Pancreas (tissue), 10 donors: ENCODE measurements around the gene ANKS1A. TPM values are rescaled to one million over a fixed set of nuclear protein-coding genes. Genes with fewer than 3 reads are reported as not detected.

ENCODE experiments used
- ATAC-seq, 4 donors: fragments of 200-7000 bp; cut with Tn5 transposase; one replicate each; pipeline versions ENCODE4 v1.8.0 to v1.9.1; 2020; ENCODE audit warnings: mild to moderate bottlenecking in 4 of 4, moderate library complexity in 4 of 4
- DNase-seq, 6 donors: peaks; one replicate each; pipeline ENCODE4 v3.0.0-alpha.2; 2020
- FAIRE-seq: peaks from 2 replicates; lab custom pipeline; 2012; peaks lifted over from hg19 to GRCh38; lab: Jason Lieb, UNC
- H3K27ac ChIP-seq, 4 donors: fragments of 200-600 bp; sonication (generic); 1 replicate in 3 of 4; 2 replicates in 1 of 4; pipeline versions ENCODE4 v1.5.0 to v1.8.0; 2020
- H3K27me3 ChIP-seq, 4 donors: fragments of 200-600 bp; one replicate each; pipeline ENCODE4 v1.8.0; 2021
- H3K36me3 ChIP-seq, 3 donors: fragments of 200-600 bp; sonication (generic) in 1 of 3; one replicate each; pipeline versions ENCODE4 v1.5.0 to v1.8.0; 2020 to 2021
- H3K4me1 ChIP-seq, 3 donors: fragments of 200-600 bp; one replicate each; pipeline ENCODE4 v1.8.0; 2021
- H3K4me3 ChIP-seq, 4 donors: fragments of 200-600 bp; sonication (generic) in 2 of 4; one replicate each; pipeline versions ENCODE4 v1.5.0 to v1.8.0; 2020 to 2021
- H3K9me3 ChIP-seq, 4 donors: fragments of 200-600 bp; one replicate each; pipeline ENCODE4 v1.8.0; 2021
- WGBS, 2 donors: extraction: QIAGEN DNeasy Blood & Tissue Kit; methylation state at CpG; one replicate each; pipeline ENCODE4 v1.1.7; 2013; 5-methylcytosine and 5-hydroxymethylcytosine counted together
- intact Hi-C, 3 donors: fragments of 100-400 bp; cut with DNase I; formaldehyde crosslinking; loops; one replicate each; pipeline versions ENCODE4 v1.11.1 to v1.14.2; 2022
- polyA plus RNA-seq, 2 donors: library from polyadenylated mRNA; stranded (reverse); fragments of 200-250 nt; gene quantifications; one replicate each; pipeline ENCODE4 v1.2.3, GENCODE V29; 2013
- total RNA-seq, 6 donors: library from RNA; stranded (reverse); fragmentation: NEBNext Ultra II Directional in 4 of 6; extraction: Animal tissue kit (Norgen Biotek cat#: 25700) in 4 of 6; gene quantifications; one replicate each; pipeline versions ENCODE4 v1.2.1 to v1.2.4, GENCODE V29; 2021 to 2023
- TF ChIP-seq, protein P1 (sequence below), 4 donors: fragments of 200-600 bp; sonication (generic) in 3 of 4; IDR thresholded peaks; one replicate each; pipeline versions ENCODE4 v1.5.0 to v1.8.0; 2021; ENCODE audit warnings: antibody characterized with exemption in 4 of 4
- donor health status: healthy with polysubstance abuse.
- donor health status: DM: no; HTN: no; CAD: no; lungs with moderate emphysema.
- donor health status: DM: no; HTN: no; CAD: no.
- donor health status: control.
- donor health status: control.
- donor health status: Bipolar disorder and iron deficiency.
- donor health status: DM: yes; HTN: yes; CAD: no.
- donor health status: DM: no; HTN: no; CAD: no.
- donor health status: DM: no; HTN: no; CAD: no.
- donor health status: DM: yes; HTN: yes; CAD: no.

The ANKS1A gene
- total and polyA plus RNA-seq, 8 donors = 6.1 to 16.7 (median 8.0) TPM

DNA sequence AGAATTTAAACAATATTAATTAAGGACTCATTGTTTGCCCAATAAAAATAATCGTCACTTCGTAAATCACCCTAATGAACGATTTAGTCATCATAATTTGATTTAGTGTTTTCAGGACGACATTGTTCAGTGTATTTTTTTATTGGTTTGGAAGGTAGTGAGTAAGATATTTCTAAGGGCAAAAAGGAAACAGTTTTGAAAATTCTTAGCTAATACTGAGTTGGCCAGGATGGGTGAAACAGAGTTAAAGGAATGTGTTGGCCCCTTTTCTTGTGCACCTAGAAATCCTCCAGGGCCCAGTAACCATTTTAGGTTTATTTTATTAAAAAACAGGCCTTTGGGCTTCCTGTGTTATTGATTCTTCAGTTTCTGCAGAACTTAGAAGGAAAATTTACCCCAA is 25.3 kb downstream of the ANKS1A start:
- no peaks in the 10 kb centered on the region for H3K9me3 ChIP-seq
- H3K27ac ChIP-seq = no peak overlapping the region
- TF ChIP-seq, protein P1, sequence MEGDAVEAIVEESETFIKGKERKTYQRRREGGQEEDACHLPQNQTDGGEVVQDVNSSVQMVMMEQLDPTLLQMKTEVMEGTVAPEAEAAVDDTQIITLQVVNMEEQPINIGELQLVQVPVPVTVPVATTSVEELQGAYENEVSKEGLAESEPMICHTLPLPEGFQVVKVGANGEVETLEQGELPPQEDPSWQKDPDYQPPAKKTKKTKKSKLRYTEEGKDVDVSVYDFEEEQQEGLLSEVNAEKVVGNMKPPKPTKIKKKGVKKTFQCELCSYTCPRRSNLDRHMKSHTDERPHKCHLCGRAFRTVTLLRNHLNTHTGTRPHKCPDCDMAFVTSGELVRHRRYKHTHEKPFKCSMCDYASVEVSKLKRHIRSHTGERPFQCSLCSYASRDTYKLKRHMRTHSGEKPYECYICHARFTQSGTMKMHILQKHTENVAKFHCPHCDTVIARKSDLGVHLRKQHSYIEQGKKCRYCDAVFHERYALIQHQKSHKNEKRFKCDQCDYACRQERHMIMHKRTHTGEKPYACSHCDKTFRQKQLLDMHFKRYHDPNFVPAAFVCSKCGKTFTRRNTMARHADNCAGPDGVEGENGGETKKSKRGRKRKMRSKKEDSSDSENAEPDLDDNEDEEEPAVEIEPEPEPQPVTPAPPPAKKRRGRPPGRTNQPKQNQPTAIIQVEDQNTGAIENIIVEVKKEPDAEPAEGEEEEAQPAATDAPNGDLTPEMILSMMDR (IDR thresholded peaks at IDR 0.05) = no peak
- WGBS, 2 donors = 85 to 89% methylated on average over 4 of the region's 4 CpGs
- no peak overlapping the region for H3K4me3 ChIP-seq
- no peak for FAIRE-seq
- no peak for ATAC-seq
- intact Hi-C loops = no loop called here
- H3K27me3 ChIP-seq = no peaks in the 10 kb centered on the region
- H3K4me1 ChIP-seq = peaks cover 0 to 5% (median 4%) of the 10 kb centered on the region in 3 donors
- no peak for DNase-seq
- H3K36me3 ChIP-seq = no peaks in the 10 kb centered on the region

DNA sequence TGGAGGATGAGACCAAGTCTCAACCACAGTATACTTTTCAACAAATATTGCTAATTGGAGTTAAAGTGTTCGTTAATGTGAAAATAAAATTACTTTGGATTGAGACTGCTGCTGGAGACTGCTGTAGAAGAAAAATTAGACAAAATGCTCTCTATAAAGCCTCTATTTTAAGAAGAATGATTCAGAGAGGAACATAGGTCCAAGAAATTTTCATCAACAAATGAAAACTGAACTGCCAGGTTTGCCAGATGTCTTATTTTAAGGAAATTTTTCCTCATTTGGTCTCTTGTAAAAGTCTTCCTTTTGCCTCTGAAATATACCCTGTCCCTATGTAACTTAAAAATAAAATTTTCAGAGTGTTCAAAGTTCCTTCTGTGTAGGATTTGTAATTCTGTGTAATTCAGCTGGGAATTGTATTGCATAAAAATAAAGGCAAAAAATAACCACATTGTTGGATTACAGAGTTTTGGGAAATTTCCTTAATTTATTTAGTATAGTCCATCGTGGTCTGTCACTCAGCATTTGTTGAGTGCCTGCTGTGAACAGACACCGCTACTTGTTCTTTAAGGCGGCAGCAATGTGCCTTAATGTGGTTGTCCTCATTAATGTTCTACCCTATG is 27.4 kb downstream of the ANKS1A start:
- FAIRE-seq (no peak), ATAC-seq (no peak), DNase-seq (no peak)
- Histone ChIP-seq H3K9me3 (no peaks in the 10 kb centered on the region), H3K36me3 (no peaks in the 10 kb centered on the region), H3K27ac (no peak overlapping the region), H3K4me1 (peaks cover 0 to 1% (median 0%) of the 10 kb centered on the region in 3 donors), H3K4me3 (no peak overlapping the region), H3K27me3 (no peaks in the 10 kb centered on the region)
- 85 to 90% methylated on average over 4 of the region's 4 CpGs for WGBS, 2 donors
- intact Hi-C loops = no loop called here
- TF ChIP-seq, protein P1 (IDR thresholded peaks at IDR 0.05) = no peak

DNA sequence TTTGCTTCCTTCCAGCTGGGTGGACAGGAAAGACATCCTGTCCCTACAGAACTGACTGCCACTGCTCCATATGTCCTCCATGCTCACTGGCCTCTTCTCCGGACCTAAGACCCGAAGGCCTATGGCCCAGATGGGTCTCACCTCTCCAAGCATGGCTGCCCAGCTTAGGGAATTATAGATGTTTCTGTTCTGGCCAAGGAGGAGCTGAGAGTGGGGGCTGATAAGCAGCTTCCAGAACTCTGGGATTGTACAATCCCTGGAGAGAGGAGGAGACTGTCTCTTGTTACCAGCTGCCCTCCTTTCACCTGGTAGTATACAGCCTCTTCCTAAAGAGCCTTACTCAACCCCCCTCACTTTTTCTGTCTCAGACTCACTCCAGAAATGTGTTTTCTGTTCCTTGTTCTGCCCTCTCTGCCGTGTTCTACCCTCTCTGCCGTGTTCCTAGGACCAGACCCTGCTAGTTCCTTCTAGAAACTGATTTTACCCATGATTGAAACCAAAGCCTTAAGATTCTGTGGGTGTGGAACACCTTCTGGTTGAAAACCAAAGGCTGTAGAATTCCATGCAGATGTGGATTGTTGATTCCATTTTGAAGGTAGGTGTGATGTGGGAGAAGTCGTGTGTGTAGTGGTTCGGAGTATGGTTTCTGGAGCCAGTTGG is 28.7 kb downstream of the ANKS1A start:
- TF ChIP-seq, protein P1 (IDR thresholded peaks at IDR 0.05) = no peak
- Histone ChIP-seq H3K4me3 (no peak overlapping the region), H3K27ac (no peak overlapping the region), H3K27me3 (no peaks in the 10 kb centered on the region), H3K36me3 (no peaks in the 10 kb centered on the region), H3K4me1 (no peaks in the 10 kb centered on the region), H3K9me3 (no peaks in the 10 kb centered on the region)
- FAIRE-seq = no peak
- WGBS, 2 donors = 91 to 95% methylated on average over 6 of the region's 6 CpGs
- intact Hi-C loops = no loop called here
- DNase-seq = no peak
- peak in 1 of 4 donors; percentile 46 for ATAC-seq

DNA sequence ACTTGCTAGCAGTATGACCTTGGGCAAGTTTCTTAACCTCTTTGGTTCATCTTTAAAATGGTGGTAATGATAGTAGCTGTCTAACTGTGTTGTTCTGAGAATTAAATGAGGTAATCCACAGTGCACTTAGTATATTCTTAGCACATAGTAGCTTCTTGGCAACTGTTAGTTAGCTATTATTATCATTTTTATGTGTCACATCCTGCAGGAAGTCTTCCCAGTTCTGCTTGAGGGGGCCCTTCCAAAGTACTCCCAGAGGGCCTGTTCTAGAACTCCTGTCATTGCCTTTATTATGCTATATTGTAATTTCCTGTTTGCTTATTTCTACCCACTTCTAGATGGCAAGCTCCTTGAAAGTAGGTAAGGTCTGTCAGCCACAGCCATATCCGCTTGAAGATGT is 30.6 kb downstream of the ANKS1A start:
- intact Hi-C loops = no loop called here
- TF ChIP-seq, protein P1 (IDR thresholded peaks at IDR 0.05) = no peak

DNA sequence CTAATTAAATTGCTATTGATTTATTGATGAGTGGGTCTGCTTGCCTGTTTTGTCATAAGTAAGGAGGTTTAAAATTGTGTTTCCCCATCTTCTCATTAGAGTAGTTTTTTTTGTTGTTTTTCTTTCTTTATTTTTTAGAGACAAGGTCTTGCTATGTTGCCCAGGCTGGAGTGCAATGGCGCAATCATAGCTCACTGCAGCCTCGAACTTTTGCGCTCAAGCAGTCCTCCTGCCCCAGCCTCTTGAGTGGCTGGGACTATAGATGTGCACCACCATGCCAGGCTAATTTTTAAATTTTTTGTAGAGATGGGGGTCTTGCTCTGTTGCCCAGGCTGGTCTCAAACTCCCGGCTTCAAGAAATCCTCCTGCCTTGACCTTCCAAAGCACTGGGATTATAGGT is 31.0 kb downstream of the ANKS1A start:
- H3K9me3 ChIP-seq = no peaks in the 10 kb centered on the region
- H3K4me3 ChIP-seq = no peak overlapping the region
- DNase-seq = no peak
- no peak overlapping the region for H3K27ac ChIP-seq
- 97 to 99% methylated on average over 4 of the region's 4 CpGs for WGBS, 2 donors
- intact Hi-C loops = no loop called here
- TF ChIP-seq, protein P1 (IDR thresholded peaks at IDR 0.05) = no peak
- ATAC-seq = no peak
- H3K4me1 ChIP-seq = no peaks in the 10 kb centered on the region
- FAIRE-seq = no peak
- no peaks in the 10 kb centered on the region for H3K36me3 ChIP-seq
- no peaks in the 10 kb centered on the region for H3K27me3 ChIP-seq

More for the DNA sequence above, 30.6 kb downstream of the ANKS1A start:
- Histone ChIP-seq H3K27me3 (no peaks in the 10 kb centered on the region), H3K9me3 (no peaks in the 10 kb centered on the region), H3K4me3 (no peak overlapping the region), H3K27ac (no peak overlapping the region), H3K4me1 (no peaks in the 10 kb centered on the region), H3K36me3 (no peaks in the 10 kb centered on the region)
- no peak for FAIRE-seq
- ATAC-seq = no peak
- 97 to 100% methylated on average over 1 of the region's 1 CpG for WGBS, 2 donors
- DNase-seq = no peak
